HG02588 (cell line): ENCODE measurements around the gene PTPRD.
A peak's percentile ranks its signal among the peaks of the same experiment; 100 is the strongest.

ENCODE experiments used
- ATAC-seq: cut with Tn5 transposase; IDR thresholded peaks from one replicate; pipeline ENCODE4 v1.9.1; 2021; ENCODE audit warnings: mild to moderate bottlenecking, moderate library complexity; ENCODE audit not compliant: unreplicated experiment

PTPRD gene

DNA sequence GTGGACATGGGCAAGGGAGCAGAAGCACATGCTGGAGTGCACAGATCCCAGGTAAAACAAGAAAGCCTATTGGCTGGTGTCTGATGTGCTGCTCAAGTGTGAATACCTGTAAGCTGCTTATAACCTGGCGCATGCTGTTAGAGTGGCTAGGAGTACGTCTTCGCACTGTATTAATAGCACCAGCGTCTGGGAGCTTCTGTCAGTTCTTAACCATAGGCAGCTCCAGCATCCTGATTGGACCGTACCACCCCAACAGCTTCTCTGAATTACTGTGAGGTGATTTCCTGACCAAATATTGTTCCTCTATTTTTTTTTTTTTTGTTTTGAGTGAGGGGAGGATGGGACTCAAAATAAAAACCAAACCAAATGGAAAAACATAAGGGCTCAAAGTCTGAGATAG lies 987.6 kb downstream of the PTPRD start:
- peak; percentile 52 for ATAC-seq

DNA sequence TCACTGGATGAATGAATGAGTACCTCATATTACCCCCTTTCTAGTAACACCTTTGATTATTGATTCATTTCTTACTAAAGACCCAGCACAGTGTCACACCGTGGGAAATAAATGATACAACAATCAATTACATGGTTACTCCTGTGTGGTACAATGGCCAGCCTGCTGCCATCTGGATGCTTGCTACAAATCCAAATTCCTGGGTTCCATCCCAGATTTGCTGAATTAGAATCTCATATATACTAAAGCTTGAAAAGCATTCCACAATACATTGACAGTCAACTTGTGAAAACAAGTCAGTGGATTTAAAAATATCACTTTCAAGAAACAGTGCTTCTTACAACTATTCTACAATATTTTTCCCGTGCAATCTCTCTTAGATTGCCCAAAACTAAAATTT lies 989.3 kb downstream of the PTPRD start:
- no peak for ATAC-seq

DNA sequence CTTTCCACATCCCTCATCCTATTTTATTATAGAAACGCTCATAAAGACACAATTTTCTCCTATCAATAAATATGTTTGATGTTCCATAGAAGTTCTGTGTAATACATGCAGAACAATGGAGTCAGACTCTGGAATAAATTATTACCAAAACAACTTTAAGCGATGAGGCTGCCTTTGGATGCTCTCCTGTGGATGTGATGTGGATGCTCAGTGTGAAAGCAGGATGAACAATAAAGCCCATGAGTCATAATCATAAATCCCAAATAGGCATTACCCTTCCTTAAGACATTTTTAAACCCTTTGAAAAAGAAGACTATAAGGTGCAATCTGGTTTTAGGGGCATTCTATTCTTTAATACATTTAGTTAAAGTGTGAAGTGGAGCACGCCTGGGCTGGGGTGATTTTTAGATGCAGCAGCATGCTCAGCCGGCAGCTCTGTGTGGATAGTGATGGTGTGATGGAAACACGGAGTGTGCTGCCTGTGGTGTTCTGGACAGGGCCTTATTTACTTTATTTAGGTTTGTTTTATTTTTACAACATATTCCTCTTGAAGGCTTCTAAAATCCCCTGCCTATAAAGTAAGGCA lies 991.4 kb downstream of the PTPRD start:
- no peak for ATAC-seq

DNA sequence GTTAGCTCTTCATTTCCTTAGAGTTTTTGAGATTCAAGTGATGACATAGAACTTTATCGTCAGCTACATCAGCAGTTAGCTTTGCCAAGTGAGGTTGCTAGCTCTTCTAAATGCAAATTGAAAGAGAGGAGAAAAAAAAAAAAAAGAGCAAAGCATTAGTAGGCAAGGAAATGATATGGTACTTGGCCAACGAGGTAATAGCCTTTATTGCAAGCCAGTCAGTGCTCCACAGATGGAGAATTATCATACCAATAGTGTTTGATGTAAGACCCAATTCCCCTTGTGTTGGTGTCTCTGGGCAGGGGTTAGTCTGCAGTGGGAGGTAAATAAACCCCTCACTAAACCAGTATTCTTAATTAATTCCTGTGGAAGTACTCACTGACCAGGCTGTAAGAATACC lies 992.1 kb downstream of the PTPRD start:
- no peak for ATAC-seq

DNA sequence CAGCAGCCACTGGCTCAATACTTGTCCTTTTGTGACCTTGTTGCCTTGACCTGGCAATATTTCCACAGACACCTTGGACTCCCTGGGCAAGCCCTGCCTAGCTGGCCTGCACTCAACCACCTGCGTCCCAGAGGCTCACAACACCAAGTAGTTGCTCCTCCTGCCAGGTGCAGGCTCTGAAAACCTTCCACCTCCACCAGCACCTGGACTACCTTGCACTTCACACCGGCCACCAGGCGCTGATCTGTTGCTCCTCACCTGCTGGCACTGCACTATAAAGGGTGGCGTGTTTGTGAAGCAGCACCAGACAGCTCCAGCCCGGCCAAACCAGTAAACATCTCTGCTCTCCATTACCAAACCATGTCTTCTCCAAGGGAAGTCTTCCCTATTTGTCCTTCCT lies 997.7 kb downstream of the PTPRD start:
- no peak for ATAC-seq

DNA sequence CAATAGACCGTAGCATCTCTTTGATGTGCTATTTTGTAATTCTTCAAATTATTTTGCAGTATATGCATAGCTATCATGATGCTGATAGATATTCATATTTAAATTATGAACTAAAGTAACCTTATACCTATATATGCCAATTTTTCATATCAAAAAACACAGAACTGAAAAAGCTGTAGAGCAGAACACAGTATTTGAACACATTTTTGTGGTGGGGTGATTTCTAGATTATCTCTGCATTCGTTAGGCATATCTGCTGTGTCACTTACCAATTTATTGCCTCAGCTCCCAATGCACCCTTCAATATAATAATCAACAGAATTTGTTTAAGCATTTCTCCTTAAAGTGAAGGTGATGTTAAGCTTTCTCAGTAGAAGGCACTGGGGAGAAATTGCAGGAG lies 998.2 kb downstream of the PTPRD start:
- ATAC-seq, result no peak

DNA sequence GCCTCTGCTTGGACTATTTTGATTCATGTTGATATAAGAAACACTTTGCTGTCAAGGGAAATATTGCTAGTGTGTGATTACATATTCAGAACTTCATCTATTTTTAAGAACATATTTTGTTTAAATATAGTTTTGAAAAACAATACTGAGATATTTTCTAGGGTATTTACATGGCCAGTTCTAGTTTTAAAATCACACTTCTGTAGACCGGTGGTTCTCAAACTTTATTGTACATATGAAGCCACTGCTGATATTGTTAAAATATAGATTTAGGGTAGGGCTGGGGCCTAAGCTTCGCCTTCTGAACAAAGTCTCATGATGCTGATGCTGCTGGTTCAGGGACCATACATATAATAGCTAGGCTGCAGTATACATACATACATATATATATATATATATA lies 1000.0 kb downstream of the PTPRD start:
- peak; percentile 58 for ATAC-seq

DNA sequence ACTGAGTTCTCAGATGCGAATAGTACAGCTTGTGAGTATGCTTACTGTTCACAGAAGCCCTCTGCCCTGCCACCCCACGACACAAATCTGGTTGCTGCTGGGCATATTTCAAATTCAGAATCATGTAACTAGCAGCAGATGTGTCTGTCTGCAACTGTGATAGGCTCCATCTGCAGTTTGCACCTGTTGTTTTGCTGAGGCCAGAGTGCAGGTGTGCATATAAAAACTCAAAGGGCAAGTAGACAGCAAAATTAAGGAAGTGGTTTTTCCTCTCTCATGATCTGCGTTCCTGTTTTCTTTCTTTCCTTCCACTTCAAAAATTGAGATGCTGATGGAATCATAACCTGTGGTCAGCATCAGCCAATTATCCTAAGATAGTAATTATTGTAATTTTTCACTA lies 1000.5 kb downstream of the PTPRD start:
- peak; percentile 85 for ATAC-seq

DNA sequence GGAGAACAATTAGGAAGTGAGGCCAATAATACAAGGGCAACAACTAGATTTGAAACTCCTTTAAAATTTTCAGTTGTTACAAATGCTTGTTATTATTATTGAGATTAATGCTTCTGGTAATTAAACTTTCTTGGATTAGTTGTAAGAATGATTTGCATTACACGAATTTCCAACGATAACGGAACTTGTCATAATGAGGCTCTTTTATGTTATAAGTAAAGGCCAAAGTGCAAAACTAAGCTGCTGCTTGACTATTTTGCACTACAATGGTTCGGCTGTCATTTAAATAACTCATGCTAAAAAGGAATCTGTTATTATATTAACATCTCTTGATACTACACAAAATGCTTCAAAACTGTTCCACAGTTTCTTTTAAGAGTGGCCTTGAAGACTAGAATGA lies 1007.1 kb downstream of the PTPRD start:
- no peak for ATAC-seq

DNA sequence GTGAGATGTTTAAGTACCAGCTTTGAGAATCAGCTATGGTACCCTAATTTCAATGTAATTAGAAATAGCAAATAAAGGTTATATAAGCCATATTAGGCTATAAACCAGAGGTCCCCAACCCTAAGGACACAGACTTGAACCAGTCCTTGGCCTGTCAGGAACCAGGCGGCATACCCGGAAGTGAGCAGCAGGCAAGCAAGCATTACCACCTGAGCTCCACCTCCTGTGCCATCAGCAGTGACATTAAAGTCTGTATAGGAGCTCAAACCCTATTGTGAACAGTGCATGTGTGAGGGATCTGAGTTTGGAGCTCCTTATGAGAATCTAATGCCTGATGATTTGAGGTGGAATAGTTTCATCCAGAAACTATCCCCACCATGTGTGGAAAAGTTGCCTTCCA lies 1009.5 kb downstream of the PTPRD start:
- no peak for ATAC-seq

DNA sequence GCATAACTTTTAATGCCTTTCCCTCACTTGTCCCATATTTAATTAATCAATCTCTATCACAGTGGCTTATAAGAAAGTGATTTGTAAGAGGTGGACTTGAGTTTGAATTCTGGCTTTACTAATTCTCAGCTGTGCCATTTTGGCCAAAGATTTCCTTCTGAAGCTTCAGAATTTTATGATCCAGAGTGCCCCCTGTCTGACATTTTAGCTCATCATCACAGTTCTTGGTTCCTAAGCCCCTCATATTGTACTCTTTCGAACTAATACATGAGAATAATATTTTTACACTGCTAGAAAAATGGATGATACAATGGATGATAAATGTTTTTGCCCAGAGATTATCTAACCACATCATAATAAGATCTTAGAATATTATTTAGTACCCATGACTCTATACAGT lies 1014.1 kb downstream of the PTPRD start:
- ATAC-seq, result no peak

DNA sequence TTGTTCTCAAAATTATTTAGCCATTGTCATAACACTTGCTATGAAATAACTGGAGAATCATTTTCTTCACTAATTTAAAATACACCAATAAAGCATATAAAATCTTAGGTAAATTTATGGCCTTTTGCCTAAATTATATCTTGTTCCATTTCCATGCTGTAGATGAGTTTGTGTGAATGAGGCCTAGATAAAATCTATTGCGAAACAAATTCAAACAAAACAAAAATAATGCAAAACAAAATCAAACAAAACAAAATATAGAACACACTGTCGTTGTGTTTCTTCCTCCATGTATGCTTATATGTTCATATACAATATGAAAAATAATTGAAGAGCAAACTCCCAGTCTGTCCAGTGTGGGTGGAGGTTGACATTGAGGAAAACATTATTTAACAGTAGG lies 1020.7 kb downstream of the PTPRD start:
- ATAC-seq, result no peak

DNA sequence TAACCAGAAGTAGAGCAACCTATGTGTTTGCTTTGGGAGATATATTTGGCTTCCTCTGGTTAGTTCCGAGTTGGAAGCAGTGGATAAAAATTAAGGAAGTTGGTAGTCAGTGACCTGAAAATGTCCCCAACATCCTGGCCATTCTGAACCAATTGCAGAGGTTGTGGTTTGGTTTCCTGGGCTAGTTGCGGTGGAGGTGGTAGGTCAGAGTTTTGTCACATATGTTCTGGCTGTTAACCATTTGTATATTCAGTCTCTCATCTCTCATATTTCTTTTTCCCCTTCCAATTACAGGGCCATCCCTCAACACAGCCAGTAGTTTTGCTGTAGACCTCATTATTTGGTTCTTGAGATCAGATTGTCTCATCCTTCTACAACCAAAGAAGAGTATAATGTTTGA lies 1026.9 kb downstream of the PTPRD start:
- ATAC-seq, result no peak

DNA sequence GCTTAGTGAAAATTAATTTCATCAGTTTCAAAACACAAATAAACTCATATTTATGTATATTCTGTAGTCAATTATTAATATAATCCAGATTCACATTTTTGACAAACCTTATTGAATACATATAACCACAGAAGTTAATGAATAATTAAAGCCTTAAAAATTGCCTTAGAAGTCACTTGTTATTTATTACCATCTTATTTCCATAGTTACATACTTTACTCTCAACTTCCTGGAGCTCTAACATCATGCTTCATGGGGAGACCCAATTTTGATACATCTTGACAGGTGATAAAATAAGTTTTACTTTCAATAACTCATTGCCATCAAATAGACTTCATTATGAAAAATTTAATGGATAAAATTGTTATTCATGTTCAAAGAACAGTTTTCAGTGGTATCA lies 1038.7 kb downstream of the PTPRD start:
- no peak for ATAC-seq

DNA sequence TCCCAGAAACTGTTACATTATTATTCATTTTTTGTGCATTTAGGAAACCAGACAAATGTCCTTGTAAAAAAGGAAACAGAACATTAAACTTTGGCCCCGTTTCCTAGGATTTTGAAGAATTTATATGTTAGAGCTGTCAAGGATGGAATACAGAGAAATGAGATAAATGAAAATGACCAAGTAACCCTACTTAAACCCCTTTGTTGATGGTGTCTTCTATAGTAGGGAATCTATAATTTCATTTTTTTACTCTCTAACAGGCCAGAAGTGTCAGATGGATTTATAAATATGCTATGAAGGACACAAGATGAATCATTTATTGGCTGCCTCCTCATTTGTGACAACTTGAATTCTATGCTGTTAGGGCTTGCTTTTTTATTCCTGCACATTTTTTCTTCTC lies 1047.1 kb downstream of the PTPRD start:
- no peak for ATAC-seq

DNA sequence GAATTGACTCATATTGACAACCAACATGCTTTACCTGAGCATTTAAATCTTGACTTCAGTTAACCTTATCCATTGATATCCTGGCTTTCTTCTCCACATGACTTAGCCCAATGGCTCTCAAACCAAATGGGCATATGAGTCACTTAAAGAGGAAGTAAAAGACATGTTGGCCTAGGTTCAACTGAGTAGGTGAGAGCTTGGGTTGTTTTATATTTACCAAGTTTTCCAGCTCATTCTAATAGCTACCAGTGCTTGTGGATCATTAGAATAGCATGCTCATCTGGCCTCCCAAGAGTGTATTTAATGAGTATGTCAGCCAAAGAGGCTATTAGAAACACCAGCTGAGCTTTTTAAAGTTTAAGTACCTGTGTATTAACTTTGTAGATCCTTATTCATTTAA lies 1049.0 kb downstream of the PTPRD start:
- ATAC-seq, result no peak

DNA sequence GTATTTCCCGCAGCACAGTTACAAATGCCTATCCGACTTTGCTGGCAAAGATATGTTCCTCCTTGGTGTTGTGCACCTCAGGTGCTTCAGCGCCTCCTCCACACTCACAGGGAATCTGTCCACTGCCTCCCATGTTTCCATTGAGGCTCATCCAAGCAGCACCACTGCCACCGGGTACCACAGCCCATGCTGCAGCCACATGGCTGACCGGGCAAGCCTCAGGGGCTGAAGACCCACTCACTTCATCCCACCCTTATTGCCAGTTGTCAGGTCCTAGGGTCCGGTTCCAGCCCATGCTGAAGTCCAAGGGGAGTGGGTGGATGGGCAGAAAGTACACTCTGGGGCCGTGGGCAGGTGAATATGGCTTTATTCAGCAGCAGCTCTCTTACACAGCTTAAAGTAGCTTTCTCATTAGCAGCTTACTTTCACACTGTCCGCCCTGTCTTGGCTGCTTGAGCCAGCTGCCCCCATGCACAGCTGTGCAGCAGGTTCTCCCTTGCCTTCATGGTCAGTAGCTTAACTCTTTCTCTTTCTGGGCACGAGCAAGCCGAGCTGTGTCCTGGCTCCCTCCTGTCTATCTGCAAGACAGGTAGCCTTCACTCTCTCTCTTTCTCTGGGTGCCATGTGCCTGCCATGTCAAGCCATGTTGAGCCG lies 1052.3 kb downstream of the PTPRD start:
- ATAC-seq, result no peak

DNA sequence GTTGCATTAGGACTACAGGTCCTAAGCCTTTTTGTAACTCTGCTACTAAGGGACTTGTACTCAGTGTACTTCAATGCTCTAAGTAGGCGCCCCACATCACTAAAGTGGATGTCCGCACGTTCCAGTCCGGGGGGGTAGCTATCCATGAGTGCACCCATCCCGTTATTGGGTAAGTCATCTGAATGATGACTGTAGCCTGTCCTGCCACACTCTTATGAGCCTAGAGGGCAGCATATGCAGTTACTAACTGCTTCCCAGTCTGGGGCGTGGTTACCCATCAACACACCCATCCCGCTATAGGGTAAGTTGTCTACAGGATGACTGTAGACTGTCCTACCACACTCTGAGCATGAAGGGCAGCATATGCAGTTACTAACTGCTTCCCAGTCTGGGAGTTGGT lies 1053.9 kb downstream of the PTPRD start:
- no peak for ATAC-seq

DNA sequence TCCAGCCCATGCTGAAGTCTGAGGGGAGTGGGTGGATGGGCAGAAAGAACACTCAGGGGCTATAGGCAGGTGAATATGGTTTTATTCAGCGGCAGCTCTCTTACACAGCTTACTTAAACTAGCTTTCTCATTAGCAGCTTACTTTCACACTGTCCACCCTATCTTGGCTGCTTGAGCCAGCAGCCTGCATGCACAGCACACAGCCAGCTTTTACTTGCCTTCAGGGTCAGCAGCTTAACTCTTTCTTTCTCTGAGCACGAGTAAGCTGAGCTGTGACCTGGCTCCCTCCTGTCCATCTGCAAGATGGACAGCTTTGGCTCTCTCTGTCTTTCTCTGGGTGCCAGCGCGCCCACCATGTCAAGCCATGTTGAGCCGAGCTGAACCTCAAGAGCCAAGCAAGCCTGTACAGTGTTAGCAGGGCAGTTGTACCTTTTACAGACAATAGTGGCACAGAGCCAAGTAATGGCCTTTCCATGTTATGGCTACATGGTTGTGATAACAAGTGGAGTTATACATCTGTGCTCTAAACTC lies 1054.9 kb downstream of the PTPRD start:
- no peak for ATAC-seq

DNA sequence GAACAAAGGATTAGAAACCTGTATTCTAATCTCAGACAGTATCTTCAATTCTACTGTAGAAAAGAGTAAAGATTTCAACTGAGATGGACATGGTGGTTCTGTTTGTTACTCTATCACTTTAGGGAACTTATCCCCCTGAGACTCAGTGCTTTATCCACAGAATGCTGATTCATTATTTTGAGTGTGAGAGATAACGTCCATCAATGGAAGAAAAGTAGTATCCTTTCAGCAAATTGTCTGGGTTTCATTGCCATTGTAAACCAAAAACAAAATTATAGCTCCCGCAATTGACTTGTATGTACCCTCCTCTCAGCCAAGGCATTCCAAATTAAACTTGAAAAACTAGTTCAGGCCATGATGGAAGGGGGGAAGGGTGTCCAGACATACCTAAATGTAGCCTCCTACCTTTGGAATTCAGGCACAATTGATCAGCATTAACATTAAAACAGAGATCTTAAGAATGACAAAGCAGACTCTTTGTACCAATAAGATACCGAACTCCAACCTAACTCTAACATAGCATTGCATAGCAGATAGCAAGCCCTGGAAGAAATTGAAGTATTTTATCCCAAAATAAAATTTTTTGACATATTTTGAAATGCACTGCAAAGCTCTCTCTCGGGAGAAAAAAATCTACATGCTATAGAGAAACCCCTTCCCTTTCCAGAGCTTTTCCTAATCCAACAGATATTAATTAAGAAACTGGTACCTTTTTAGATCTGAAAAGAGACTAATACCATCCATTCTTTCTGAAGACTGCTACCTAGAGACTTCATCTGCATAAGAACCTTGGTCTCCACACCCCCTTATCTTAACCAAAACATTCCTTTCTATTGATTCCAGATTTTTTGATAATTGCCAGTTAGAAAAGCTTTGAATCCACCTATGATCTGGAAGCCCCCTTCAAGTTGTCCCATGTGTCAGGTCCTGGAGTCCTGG lies 1055.7 kb downstream of the PTPRD start:
- ATAC-seq, result no peak

DNA sequence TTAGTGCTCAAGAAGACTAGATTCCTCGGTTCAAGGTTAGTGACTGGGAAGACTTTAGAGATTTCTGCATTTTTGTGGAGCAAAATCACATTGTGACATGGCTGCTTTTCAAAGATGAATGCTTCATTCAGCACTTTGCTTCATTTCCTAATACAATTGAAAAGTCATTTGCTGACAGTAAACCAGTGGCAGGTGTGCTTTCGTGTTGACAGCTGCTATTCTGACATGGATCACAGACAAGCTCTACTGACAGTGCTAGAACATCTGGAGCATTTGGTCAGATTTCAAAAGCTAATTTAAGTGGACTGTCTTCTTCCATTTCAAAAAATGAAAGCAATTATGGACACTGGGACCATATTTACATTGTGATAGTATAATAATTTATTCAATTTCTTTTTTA lies 1060.1 kb downstream of the PTPRD start:
- no peak for ATAC-seq

DNA sequence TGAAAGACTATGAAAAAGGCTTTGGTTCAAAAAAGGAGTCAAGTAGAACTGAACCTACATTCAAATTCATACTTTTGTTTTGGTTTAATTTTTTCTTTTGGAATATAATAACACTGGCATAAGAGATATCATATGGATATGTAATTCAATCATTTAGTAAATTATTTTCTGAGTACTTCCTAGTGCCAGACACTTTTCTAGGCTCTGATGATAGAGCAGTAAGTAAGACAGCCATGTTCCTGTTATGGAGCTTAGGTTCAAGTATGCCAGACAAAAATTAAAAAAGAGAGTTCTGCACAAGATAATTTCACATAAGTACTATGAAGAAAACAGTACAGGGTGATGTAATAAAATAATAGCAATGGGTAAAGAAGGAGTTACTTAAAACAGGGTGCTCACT lies 1074.0 kb downstream of the PTPRD start:
- no peak for ATAC-seq
